SW 1271 (cell line): ENCODE data around the gene CD38.

Experiments used
- DNase-seq, 2 experiments: peaks; one replicate each; lab custom pipeline; 2025; lab: John Stamatoyannopoulos, UW

The CD38 gene

GRCh38 chr4:15868111-15868510, 90.0 kb downstream of the CD38 start:
- no peak for DNase-seq

GRCh38 chr4:15868826-15869413, 90.8 kb downstream of the CD38 start:
- no peak for DNase-seq

- no peak for DNase-seq
Measured at GRCh38 chr4:15870079-15870478, 92.0 kb downstream of the CD38 start.

GRCh38 chr4:15870921-15871664, 93.0 kb downstream of the CD38 start:
- no peak for DNase-seq

- no peak for DNase-seq
Measured at GRCh38 chr4:15873117-15873516, 95.0 kb downstream of the CD38 start.

- DNase-seq = no peak
Measured at GRCh38 chr4:15874671-15875070, 96.5 kb downstream of the CD38 start.

- DNase-seq = no peak
Measured at GRCh38 chr4:15875663-15876460, 97.7 kb downstream of the CD38 start.

- no peak for DNase-seq
Measured at GRCh38 chr4:15878011-15878410, 99.9 kb downstream of the CD38 start.

GRCh38 chr4:15881820-15882219, 103.7 kb downstream of the CD38 start:
- no peak for DNase-seq

GRCh38 chr4:15882675-15883086, 104.6 kb downstream of the CD38 start:
- peak in 1 of 2 experiments; percentile 78 for DNase-seq

GRCh38 chr4:15883610-15884243, 105.6 kb downstream of the CD38 start:
- no peak for DNase-seq

GRCh38 chr4:15884666-15885065, 106.5 kb downstream of the CD38 start:
- no peak for DNase-seq

- no peak for DNase-seq
Measured at GRCh38 chr4:15885422-15885821, 107.3 kb downstream of the CD38 start.

- no peak for DNase-seq
Measured at GRCh38 chr4:15888515-15888914, 110.4 kb downstream of the CD38 start.

GRCh38 chr4:15890246-15890829, 112.2 kb downstream of the CD38 start:
- no peak for DNase-seq

- DNase-seq = no peak
Measured at GRCh38 chr4:15891312-15891711, 113.2 kb downstream of the CD38 start.

GRCh38 chr4:15893962-15894361, 115.8 kb downstream of the CD38 start:
- peak in 1 of 2 experiments; percentile 55 for DNase-seq

- DNase-seq = no peak
Measured at GRCh38 chr4:15894393-15894792, 116.3 kb downstream of the CD38 start.

- no peak for DNase-seq
Measured at GRCh38 chr4:15894921-15895916, 117.1 kb downstream of the CD38 start.

GRCh38 chr4:15897577-15897976, 119.4 kb downstream of the CD38 start:
- DNase-seq = no peak

GRCh38 chr4:15898902-15899301, 120.8 kb downstream of the CD38 start:
- DNase-seq = no peak
